ENCODE results near the gene GLIPR1L1.

Gene GLIPR1L1

DNA sequence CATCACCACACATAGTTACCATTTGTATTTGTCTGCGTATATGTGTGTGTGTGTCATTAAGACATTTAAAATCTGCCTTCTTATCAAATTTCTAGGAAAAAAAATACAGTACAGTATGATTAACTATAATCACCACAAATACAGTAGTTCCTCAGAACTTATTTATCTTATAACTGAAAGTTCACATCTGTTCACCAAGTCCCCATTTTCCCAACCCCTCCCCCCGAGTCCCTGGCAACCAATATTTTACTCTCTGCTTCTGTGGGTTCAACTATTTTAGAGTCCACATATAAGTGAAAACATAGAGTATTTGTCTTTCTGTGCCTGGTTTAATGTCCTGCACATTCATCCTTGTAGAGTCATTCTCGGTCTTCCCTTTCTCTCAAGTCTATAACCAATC lies 16.7 kb upstream of the GLIPR1L1 start:
- Histone ChIP-seq H3K36me3 (ENCODE audit: insufficient read depth) (no peaks in the 10 kb centered on the region), H3K4me2 (no peak overlapping the region), H2AFZ (ENCODE audit: low read depth) (no peak overlapping the region), H3K27me3 (ENCODE audit: insufficient read depth, low read depth) (no peaks in the 10 kb centered on the region), H4K20me1 (ENCODE audit: insufficient read depth) (no peaks in the 10 kb centered on the region), H3K4me3 (IDR thresholded peaks at IDR 0.05; ENCODE audit: insufficient read depth, low read depth, low read length) (no peak overlapping the region), H3K9ac (no peak overlapping the region), H3K27ac (no peak overlapping the region), H3K4me1 (ENCODE audit: low read depth, poor library complexity, severe bottlenecking) (no peaks in the 10 kb centered on the region), H3K79me2 (ENCODE audit: insufficient read depth, low read depth) (no peaks in the 10 kb centered on the region)
- TF ChIP-seq, protein P1, sequence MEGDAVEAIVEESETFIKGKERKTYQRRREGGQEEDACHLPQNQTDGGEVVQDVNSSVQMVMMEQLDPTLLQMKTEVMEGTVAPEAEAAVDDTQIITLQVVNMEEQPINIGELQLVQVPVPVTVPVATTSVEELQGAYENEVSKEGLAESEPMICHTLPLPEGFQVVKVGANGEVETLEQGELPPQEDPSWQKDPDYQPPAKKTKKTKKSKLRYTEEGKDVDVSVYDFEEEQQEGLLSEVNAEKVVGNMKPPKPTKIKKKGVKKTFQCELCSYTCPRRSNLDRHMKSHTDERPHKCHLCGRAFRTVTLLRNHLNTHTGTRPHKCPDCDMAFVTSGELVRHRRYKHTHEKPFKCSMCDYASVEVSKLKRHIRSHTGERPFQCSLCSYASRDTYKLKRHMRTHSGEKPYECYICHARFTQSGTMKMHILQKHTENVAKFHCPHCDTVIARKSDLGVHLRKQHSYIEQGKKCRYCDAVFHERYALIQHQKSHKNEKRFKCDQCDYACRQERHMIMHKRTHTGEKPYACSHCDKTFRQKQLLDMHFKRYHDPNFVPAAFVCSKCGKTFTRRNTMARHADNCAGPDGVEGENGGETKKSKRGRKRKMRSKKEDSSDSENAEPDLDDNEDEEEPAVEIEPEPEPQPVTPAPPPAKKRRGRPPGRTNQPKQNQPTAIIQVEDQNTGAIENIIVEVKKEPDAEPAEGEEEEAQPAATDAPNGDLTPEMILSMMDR (conservative IDR thresholded peaks at IDR 0.05; ENCODE audit: low read depth, low read length) = no peak

DNA sequence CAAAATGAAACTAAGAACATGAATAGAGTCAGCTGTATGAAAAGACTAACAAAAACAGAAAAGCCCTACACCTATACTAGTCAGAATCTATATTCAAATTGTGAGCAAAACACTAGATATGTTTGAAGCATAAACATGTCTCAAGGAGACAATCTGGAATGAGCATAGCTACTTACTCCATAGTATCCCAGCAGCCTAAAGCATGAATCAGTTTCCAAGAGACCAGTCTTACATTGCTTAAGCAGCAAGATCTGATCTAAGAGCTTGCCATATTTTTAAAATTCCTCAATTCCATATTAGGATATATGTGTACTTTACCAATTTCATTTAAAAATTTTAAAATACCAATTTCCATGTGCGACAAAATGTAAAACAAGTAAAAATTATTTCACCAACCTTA lies 12.0 kb upstream of the GLIPR1L1 start:
- Histone ChIP-seq H4K20me1 (ENCODE audit: insufficient read depth) (no peaks in the 10 kb centered on the region), H3K4me2 (no peak overlapping the region), H3K27ac (no peak overlapping the region), H3K4me1 (ENCODE audit: low read depth, poor library complexity, severe bottlenecking) (no peaks in the 10 kb centered on the region), H3K9ac (no peak overlapping the region), H3K27me3 (ENCODE audit: insufficient read depth, low read depth) (no peaks in the 10 kb centered on the region), H3K4me3 (IDR thresholded peaks at IDR 0.05; ENCODE audit: insufficient read depth, low read depth, low read length) (no peak overlapping the region), H3K79me2 (ENCODE audit: insufficient read depth, low read depth) (no peaks in the 10 kb centered on the region), H3K36me3 (ENCODE audit: insufficient read depth) (no peaks in the 10 kb centered on the region), H2AFZ (ENCODE audit: low read depth) (no peak overlapping the region)
- TF ChIP-seq, protein P1 (conservative IDR thresholded peaks at IDR 0.05; ENCODE audit: low read depth, low read length) = no peak

DNA sequence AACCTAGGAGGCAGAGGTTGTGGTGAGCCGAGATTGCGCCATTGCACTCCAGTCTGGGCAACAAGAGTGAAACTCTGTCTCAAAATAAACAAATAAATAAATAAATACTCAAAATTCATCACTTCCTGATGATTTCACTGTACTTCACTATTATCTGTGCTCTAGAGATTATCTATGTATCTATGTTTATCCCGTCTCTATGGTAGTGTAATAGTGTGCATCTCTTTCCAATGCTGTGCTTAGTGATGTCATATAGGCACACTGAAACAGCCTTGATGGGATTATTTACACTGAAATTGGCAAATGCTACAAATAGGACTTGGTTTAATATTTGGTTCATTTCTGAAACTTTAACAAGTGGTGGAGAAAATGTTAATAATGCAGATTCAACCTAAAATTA lies 10.8 kb upstream of the GLIPR1L1 start:
- no peak overlapping the region for H3K27ac ChIP-seq
- H2AFZ ChIP-seq (ENCODE audit: low read depth) = no peak overlapping the region
- TF ChIP-seq, protein P1 (conservative IDR thresholded peaks at IDR 0.05; ENCODE audit: low read depth, low read length) = no peak
- no peaks in the 10 kb centered on the region for H3K79me2 ChIP-seq (ENCODE audit: insufficient read depth, low read depth)
- no peak overlapping the region for H3K9ac ChIP-seq
- no peak overlapping the region for H3K4me2 ChIP-seq
- H3K27me3 ChIP-seq (ENCODE audit: insufficient read depth, low read depth) = no peaks in the 10 kb centered on the region
- H3K4me3 ChIP-seq (IDR thresholded peaks at IDR 0.05; ENCODE audit: insufficient read depth, low read depth, low read length) = no peak overlapping the region
- no peaks in the 10 kb centered on the region for H3K36me3 ChIP-seq (ENCODE audit: insufficient read depth)
- no peaks in the 10 kb centered on the region for H4K20me1 ChIP-seq (ENCODE audit: insufficient read depth)
- no peaks in the 10 kb centered on the region for H3K4me1 ChIP-seq (ENCODE audit: low read depth, poor library complexity, severe bottlenecking)

- H3K4me1 ChIP-seq (ENCODE audit: low read depth, poor library complexity, severe bottlenecking) = peaks cover 15% of the 10 kb centered on the region
- H3K4me2 ChIP-seq = no peak overlapping the region
- H4K20me1 ChIP-seq (ENCODE audit: insufficient read depth) = no peaks in the 10 kb centered on the region
- H3K4me3 ChIP-seq (IDR thresholded peaks at IDR 0.05; ENCODE audit: insufficient read depth, low read depth, low read length) = no peak overlapping the region
- no peak overlapping the region for H3K27ac ChIP-seq
- no peaks in the 10 kb centered on the region for H3K27me3 ChIP-seq (ENCODE audit: insufficient read depth, low read depth)
- TF ChIP-seq, protein P1 (conservative IDR thresholded peaks at IDR 0.05; ENCODE audit: low read depth, low read length) = no peak
- H3K9ac ChIP-seq = no peak overlapping the region
- no peaks in the 10 kb centered on the region for H3K36me3 ChIP-seq (ENCODE audit: insufficient read depth)
- no peaks in the 10 kb centered on the region for H3K79me2 ChIP-seq (ENCODE audit: insufficient read depth, low read depth)
- no peak overlapping the region for H2AFZ ChIP-seq (ENCODE audit: low read depth)
Measured at GRCh38 chr12:75327642-75328041, 6.8 kb upstream of the GLIPR1L1 start.

Data from KMS-11 (cell line).